Measurements from ENCODE around the gene TGFB2. TPM values are rescaled to one million over a fixed set of nuclear protein-coding genes. Genes with fewer than 3 reads are reported as not detected.

TGFB2 gene
- total RNA-seq, 3 donors from 2014 or later (not counting 1 experiment from before 2014, with no cell fraction given): 0.07 TPM; not detected in 2

- Histone ChIP-seq H3K4me1 (ENCODE audit: control insufficient read depth, insufficient read depth, low read length) (no peaks in the 10 kb centered on the region), H3K27ac (ENCODE audit: low read length) (no peak overlapping the region), H3K27me3 (ENCODE audit: control insufficient read depth, insufficient read depth, low read length) (no peaks in the 10 kb centered on the region), H3K9me3 (ENCODE audit: control insufficient read depth, insufficient read depth, low read length) (no peaks in the 10 kb centered on the region), H3K36me3 (ENCODE audit: control insufficient read depth, insufficient read depth, low read length) (no peaks in the 10 kb centered on the region), H3K4me3 (ENCODE audit: low read length) (no peak overlapping the region)
- Mint-ChIP-seq H3K27me3 (ENCODE audit: low read depth in 2 of 2) (no peaks in the 10 kb centered on the region), H3K4me1 (peaks cover 0 to 4% of the 10 kb centered on the region in 2 donors), H3K36me3 (no peaks in the 10 kb centered on the region), H3K27ac (no peak overlapping the region), H3K4me3 (no peak overlapping the region), H3K9me3 (peaks cover 0 to 2% of the 10 kb centered on the region in 2 donors)
- intact Hi-C loops (cut with micrococcal nuclease): no loop called here
- no peak for ATAC-seq
- no peak for TF ChIP-seq CTCF (IDR thresholded peaks at IDR 0.05)
- no peak for DNase-seq
- WGBS (ENCODE audit: insufficient coverage): 78% methylated on average over 3 of the region's 3 CpGs
These were observed 131.2 kb downstream of the TGFB2 start for GRCh38 chr1:218476385-218476784.

GRCh38 chr1:218478336-218478735, 133.2 kb downstream of the TGFB2 start:
- H3K27ac Mint-ChIP-seq: no peak overlapping the region
- intact Hi-C loops (cut with micrococcal nuclease): no loop called here
- Histone ChIP-seq H3K4me1 (ENCODE audit: control insufficient read depth, insufficient read depth, low read length) (no peaks in the 10 kb centered on the region), H3K36me3 (ENCODE audit: control insufficient read depth, insufficient read depth, low read length) (no peaks in the 10 kb centered on the region), H3K27me3 (ENCODE audit: control insufficient read depth, insufficient read depth, low read length) (no peaks in the 10 kb centered on the region), H3K9me3 (ENCODE audit: control insufficient read depth, insufficient read depth, low read length) (no peaks in the 10 kb centered on the region), H3K27ac (ENCODE audit: low read length) (no peak overlapping the region), H3K4me3 (ENCODE audit: low read length) (no peak overlapping the region)
- 73% methylated on average over 4 of the region's 4 CpGs for WGBS (ENCODE audit: insufficient coverage)
- peaks cover 0 to 2% of the 10 kb centered on the region in 2 donors for H3K9me3 Mint-ChIP-seq
- H3K27me3 Mint-ChIP-seq (ENCODE audit: low read depth in 2 of 2): no peaks in the 10 kb centered on the region
- TF ChIP-seq CTCF (IDR thresholded peaks at IDR 0.05): no peak
- ATAC-seq: no peak
- DNase-seq: no peak
- H3K4me3 Mint-ChIP-seq: no peak overlapping the region
- H3K36me3 Mint-ChIP-seq: no peaks in the 10 kb centered on the region
- peaks cover 0 to 4% of the 10 kb centered on the region in 2 donors for H3K4me1 Mint-ChIP-seq

GRCh38 chr1:218479436-218480115, 134.4 kb downstream of the TGFB2 start:
- Mint-ChIP-seq H3K4me1 (no peaks in the 10 kb centered on the region), H3K4me3 (no peak overlapping the region), H3K36me3 (no peaks in the 10 kb centered on the region), H3K27me3 (ENCODE audit: low read depth in 2 of 2) (no peaks in the 10 kb centered on the region), H3K9me3 (peaks cover 0 to 2% of the 10 kb centered on the region in 2 donors), H3K27ac (no peak overlapping the region)
- 60% methylated on average over 1 of the region's 1 CpG for WGBS (ENCODE audit: insufficient coverage)
- no peaks in the 10 kb centered on the region for H3K36me3 ChIP-seq (ENCODE audit: control insufficient read depth, insufficient read depth, low read length)
- H3K27me3 ChIP-seq (ENCODE audit: control insufficient read depth, insufficient read depth, low read length): no peaks in the 10 kb centered on the region
- no peaks in the 10 kb centered on the region for H3K9me3 ChIP-seq (ENCODE audit: control insufficient read depth, insufficient read depth, low read length)
- no peak overlapping the region for H3K4me3 ChIP-seq (ENCODE audit: low read length)
- DNase-seq: no peak
- no peaks in the 10 kb centered on the region for H3K4me1 ChIP-seq (ENCODE audit: control insufficient read depth, insufficient read depth, low read length)
- no peak for TF ChIP-seq CTCF (IDR thresholded peaks at IDR 0.05)
- no peak overlapping the region for H3K27ac ChIP-seq (ENCODE audit: low read length)
- no peak for ATAC-seq
- intact Hi-C loops (cut with micrococcal nuclease): no loop called here

- Histone ChIP-seq H3K36me3 (ENCODE audit: control insufficient read depth, insufficient read depth, low read length) (no peaks in the 10 kb centered on the region), H3K4me1 (ENCODE audit: control insufficient read depth, insufficient read depth, low read length) (no peaks in the 10 kb centered on the region), H3K27ac (ENCODE audit: low read length) (no peak overlapping the region), H3K4me3 (ENCODE audit: low read length) (no peak overlapping the region), H3K27me3 (ENCODE audit: control insufficient read depth, insufficient read depth, low read length) (no peaks in the 10 kb centered on the region), H3K9me3 (ENCODE audit: control insufficient read depth, insufficient read depth, low read length) (no peaks in the 10 kb centered on the region)
- 88% methylated on average over 3 of the region's 3 CpGs for WGBS (ENCODE audit: insufficient coverage)
- ATAC-seq: no peak
- H3K27me3 Mint-ChIP-seq (ENCODE audit: low read depth in 2 of 2): no peaks in the 10 kb centered on the region
- no peak overlapping the region for H3K4me3 Mint-ChIP-seq
- H3K36me3 Mint-ChIP-seq: no peaks in the 10 kb centered on the region
- H3K9me3 Mint-ChIP-seq: peaks cover 0 to 2% of the 10 kb centered on the region in 2 donors
- H3K4me1 Mint-ChIP-seq: no peaks in the 10 kb centered on the region
- no peak for TF ChIP-seq CTCF (IDR thresholded peaks at IDR 0.05)
- no peak for DNase-seq
- H3K27ac Mint-ChIP-seq: no peak overlapping the region
- intact Hi-C loops (cut with micrococcal nuclease): no loop called here
These were observed 135.0 kb downstream of the TGFB2 start for GRCh38 chr1:218480137-218480536.
